NB4 (cell line): Measurements from ENCODE around the gene PDE6B.
"Not testable (repeated sequence)": the region's sequence is repeated elsewhere in the genome, so short reads cannot be mapped to it uniquely, and the experiment has no call there.

Source experiments
- CTCF ChIP-seq: IDR thresholded peaks from one replicate; pipeline ENCODE4 v1.5.1; 2012; ENCODE audit warnings: low read depth, low read length
- MAX ChIP-seq: IDR thresholded peaks from 2 replicates; pipeline ENCODE4 v1.6.1; 2011; ENCODE audit warnings: low read depth, low read length
- MYC ChIP-seq: IDR thresholded peaks from 2 replicates; pipeline ENCODE4 v1.6.1; 2011; ENCODE audit warnings: low read depth, low read length

- TF ChIP-seq MAX, CTCF, MYC: not testable (repeated sequence)
Observed at GRCh38 chr4:706083-706633, 80.8 kb downstream of the PDE6B start.
